GM19351 (cell line): ENCODE measurements around the gene WDFY4.

Experiments used
- ATAC-seq: cut with Tn5 transposase; IDR thresholded peaks from one replicate; pipeline ENCODE4 v1.9.1; 2021; ENCODE audit warnings: mild to moderate bottlenecking, moderate library complexity; ENCODE audit not compliant: unreplicated experiment

Gene WDFY4

DNA sequence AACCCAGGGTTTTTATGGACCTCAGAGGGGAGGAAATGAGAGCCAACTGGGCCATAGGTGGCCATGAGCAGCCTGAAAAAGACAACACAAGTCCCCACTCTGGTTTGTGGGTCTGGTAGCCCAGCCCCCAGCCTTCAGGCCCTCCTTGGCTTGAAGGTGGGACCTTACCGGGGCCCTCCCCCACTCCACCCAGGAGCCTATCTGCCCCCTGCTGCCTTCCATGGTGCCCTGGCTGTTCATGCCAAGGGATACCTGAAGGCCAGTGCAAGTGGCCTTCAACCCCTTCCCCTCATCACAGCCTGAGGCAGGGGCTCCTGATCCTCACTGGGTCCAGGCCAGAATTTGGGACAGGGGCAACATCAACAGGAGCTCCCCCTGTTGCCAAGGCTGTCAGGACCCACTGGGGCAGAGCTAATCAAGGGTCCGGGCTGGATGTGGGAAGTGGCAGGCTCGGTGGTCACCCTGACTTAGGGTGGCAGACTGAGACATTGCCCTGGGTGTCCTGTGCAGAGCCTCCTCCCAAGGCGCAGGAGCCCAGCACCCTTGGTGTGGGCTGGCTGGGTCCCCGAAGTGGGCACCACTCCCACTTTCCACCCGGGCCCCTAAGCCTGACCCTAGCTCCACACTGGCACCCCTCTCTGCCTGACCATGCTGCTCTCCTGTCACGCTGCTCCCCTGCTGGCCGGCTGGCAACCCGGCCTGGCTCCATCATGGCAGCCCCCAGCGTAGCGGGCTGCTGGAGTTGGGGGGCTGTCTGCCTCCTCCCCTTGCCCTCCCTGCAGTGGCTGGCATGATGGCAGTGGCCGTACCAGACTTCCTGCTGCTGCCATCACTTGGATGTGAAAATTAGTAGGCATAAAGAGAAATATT, 6.4 kb downstream of the WDFY4 start:
- no peak for ATAC-seq

DNA sequence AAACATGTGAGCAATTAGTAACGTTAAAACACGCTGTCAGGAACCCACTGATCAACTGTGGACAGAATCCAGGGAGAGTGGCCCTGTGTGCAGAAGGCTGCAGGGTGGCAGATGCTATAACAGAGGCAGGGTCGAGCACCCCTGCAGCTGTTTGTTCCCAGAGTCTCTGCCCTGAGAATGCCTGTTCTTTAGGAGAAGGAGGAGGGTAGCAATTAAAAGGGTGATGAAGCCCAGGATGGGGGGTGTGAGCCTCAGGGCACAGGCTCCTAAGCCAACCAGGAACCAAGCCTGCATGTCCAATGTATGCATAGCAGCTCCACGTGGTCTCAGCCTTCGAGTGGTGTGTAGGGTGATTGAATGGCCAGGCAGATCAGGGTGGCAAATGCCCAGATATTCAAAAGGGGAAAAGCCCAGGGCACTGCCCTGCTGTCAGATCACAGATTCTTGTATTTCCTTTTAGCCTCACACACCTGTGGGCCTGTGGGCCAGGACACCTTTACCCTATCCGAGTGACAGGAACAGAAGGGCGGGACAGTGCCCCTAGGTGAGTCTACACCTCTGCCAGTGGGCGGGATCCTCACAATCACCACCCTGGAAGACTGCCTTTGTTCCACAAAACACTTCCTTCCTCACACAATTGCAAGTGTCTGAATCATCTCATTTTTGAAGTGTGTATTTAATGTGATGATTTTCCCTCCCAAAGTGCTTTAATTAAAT, 7.3 kb downstream of the WDFY4 start:
- ATAC-seq, result no peak

DNA sequence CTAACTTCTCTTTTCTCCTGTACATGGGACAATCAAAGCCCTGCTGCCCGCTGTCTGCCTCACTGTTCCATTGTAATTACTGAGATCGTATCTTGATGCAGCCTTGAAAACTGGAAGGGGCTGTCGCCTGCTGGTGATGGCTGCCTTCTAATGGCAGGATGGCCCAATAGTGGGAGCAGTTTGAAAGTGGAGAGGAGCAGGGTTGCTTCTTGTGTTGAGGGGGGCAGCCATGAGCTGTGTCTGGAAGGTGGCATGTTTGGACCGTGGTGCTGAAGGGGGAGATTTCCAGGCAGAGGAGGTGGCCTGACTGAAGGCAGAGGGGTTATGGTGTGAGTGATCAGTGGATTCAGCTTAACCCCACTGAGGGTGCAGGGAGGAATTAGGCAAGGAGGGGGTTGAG, 8.1 kb downstream of the WDFY4 start:
- no peak for ATAC-seq

DNA sequence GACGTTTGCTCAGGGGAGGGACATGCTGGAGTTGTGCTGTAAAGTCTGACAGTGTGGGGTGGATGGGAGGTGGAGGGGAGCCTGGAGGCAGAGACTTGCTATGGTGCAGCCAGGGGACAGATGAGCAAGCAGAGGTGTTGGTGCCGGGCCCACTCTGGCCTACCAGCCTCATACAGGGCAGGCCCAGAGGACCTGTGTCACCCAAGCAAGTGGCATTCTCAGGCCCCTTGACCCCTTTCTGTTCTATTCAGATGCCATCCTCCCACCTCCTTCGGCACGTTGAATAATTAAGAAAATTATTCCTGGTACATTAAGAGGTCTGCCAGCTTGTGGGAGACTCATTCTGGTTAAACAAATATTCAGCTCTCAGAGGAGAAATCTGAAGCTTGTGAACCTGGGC, 8.5 kb downstream of the WDFY4 start:
- ATAC-seq, result no peak

DNA sequence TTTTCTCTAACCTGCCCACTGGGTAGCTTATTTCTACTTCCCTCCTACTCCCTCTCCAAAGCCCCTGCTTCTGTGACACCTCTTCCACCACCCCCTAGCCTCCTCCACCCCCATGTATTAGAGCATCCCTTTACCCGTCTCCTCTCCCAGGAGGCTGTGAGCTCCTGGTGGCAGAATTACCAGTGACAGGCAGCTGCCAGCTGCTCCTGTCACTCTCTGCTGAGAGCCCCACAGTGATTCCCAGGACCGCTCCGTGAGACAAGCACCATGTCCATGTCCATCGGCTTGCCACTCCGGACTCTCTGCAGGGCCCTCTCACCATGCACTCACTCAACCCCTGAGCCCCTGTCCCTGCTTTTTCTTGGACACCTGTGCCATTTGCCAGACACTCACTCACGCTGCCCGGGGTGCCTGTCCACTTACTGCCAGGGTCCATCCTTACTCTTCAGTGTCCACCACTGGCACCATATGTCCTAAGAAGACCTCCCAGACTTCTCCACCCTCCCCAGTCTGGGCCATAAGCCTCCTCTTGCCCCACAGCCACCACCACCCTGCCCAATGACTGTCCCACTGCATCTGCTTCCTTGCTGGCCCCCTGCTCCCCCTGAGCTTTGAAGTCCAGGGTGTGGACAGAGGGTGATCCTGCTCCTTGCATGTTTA, 9.8 kb downstream of the WDFY4 start:
- ATAC-seq, result no peak

DNA sequence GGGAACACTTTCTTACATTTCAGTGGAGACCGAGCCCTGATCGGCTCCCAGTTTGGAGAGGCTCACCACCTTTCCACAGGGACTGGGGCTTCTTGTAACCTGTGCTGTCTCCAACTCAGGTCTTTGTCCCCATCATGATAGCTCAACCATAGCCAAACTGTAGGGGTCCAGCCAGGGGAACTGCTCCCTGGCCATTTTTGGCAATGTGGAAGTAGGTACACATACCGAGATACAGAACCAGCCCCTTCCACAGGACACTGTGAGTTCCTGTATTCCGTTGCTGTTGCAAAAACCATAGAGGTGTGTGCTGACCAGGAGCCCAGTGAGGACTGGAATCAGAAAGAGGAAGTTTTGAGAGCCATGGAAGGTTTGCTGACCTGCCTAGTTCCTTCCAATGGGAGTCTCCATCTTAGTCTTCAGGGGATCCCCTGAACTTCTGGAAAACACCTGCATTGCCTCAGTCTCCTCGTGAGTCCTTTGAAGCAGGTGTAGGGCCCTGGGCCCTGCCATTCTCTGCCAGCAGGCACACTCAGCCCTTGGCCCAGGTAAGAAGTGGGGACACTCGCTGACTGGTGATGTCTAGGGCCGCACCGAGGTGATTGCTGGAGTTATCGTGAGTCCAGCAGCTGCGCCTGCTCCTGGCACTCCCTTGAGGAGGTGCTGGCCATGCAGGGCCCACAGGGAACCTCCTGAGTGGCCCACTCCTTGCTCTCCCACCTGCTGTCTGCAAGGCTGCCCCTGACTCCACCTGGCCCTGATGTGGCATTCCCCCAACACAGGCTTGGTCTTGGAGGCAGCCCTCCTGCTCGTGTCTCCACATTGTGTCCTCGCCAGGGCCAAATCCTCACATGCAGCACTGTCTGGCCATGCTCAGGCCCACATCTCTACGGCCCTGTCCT, 11.2 kb downstream of the WDFY4 start:
- no peak for ATAC-seq

DNA sequence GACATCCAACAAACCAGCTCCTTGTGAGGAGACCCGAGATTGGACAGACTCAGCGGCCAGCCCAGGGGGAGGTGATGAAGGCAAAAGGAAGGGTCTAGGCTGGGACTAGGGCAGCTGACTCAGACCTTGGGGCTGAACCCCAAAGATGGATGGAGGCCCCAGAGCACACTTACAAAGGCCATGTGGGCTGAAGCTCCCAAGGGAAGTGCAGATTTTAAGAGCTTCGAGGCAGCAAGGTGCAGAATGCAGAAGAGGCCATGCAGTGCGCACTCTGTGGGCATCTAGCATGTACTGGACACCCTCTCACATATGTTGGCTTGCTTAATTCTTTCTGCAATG, 11.8 kb downstream of the WDFY4 start:
- ATAC-seq, result no peak

DNA sequence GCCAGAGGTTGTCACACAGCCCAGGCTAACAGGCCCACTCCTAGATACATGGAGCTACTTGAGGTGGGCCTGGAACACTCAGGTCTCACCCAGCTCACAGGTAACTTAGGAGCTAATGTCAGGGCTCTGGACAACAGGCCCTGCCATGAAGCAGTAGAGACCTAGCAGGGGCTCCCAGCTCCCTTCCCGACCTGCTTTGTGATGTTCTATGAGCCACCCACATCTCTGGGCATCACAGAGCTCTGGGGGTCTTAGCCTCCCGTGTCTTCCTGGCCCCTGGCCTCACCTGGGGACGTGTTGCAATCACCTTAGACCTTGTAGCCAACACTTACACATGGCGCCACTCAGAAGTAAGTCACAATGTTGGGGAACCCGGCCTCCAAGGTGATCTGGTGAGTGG, 12.4 kb downstream of the WDFY4 start:
- ATAC-seq, result no peak

DNA sequence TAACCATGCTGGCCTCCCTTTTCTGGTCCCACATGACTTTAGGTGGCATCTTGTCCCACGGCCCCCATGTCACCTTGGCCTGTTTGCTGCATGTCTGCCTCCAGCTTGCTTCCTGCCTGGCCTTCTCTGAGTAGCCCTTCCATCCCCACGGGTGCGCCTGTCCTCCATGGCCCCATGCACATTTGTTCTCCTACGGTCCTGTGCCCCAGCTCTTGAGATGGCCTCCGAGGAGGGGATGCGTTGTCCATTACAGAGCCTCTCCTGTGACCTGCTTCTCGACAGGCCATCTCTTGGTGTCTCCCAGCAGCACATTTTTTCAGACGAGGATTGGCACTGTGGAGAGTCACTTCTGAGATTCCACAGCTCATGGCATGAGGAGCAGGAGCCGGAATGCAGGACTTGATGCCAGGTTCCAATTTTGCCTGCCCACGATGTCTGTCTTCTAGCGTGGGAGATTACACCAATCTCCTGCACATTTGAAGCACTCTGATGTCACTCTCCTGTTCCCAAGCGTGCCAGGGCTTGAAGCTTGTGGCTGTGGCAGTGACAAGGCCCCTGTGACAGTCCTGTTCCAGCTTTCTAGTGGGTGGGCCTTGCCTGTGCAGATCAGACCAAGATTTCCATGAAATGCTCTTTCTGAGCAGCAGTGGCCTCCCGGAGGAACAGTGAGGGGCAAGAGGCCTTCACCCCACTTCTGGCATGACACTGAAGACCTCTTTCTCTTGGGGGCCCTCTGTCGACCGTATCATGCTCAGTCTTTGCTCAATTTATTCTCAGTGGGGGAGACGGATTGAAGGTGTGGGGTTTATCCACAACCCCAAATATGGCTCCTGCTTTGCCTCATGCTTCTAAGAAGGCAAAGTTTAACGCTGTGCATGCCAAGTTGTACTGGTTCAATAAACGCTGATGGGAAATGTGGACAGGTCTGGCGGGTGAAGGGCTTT, 13.4 kb downstream of the WDFY4 start:
- ATAC-seq, result no peak

DNA sequence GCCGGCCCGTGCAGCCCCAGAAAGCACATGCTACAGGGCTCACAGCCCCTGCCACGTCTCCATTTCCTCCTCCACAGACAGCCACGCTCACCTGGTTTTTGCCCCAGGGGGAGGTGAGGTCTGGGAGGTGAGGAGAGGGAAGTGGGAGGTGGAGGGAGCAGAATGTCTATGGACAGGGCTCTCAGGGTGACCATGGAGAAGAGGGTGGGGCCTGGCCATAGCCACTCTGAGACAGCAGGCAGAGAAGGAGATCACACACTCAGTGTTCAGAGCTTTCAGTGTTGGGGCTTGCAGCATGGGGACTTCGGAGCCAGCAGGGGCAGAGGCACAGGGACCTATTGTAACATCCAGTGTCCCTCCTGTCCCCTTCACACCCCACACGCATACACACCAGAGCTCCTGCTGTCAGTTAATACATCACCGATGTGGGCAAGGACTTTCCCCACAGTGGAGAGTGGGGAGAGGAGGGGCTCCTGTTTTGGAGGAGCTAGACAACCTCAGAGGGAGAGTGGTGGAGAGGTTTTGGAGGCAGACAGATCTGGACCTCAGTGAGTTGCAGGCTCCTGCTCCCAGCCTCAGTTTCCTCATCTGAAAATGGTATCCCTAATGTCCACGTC, 14.4 kb downstream of the WDFY4 start:
- no peak for ATAC-seq

DNA sequence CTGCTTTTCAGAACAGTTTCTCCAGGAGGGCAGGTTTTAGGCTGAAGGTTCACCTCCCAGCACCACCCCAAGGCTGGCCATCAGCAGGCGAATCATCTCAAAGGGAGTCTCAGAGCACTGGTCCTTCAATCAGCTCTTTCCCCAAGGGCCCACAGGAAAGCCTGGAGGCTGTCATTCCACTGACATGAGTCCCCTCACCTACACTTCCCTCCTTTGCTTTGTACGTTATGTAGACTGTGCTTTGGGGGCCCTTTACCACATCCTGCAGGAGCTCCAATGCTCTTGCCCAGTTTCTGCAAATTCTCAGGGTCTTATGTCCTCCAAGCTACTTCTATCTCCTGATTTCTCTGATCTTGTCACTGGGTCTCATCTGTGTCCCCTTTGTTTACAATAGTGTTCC, 15.4 kb downstream of the WDFY4 start:
- no peak for ATAC-seq

DNA sequence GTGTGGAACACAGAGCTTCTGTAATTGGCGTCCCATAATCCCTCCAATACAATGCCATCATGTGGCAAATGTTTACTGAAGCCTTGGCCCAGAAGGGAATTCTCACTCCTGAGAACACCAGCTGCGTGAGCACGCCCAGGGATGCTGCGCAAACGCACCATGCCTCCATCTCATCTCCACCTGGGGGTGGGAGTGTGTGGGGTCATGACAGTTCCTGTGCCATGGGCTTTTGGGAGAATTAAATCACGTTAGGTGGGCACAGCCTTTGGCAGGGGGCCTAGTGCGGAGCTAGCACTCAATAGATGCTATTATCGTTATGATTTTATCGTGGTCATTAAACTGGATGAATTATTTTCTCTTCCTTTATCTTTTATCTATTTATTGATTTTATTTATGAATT, 15.8 kb downstream of the WDFY4 start:
- no peak for ATAC-seq

DNA sequence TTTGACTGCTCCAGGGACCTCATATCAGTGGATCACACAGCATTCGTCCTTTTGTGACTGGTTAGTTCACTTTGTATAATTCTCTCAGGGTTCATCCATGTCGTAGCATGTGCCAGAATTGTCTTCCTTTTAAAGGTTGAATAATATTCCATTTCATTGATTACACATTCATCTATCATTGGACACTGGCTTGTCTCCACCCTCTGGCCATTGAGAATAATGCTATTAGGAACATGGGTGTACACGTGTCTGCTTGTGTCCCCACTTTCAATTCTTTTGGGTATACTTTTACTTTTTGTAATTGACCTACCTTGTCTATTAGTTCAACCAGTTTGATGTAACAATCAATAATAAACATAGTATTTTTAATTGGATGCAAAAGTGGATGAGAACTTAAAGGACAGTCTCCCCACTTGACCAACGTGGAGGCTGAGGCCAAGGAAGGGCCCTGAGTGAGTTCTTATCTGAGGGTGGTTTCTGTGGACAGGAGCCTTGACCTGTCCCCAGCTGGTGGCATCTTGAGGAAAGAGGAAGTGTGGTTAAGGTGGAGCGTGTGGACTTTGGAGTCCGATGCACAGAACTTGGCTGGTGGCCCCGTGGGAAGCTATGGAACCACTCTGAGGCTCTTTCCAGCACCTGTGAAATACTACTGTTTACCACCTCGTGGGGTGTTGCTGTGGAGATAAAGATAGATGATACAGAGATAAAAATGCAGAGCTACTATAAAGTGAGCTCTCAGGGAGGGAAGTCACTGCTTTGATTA, 16.6 kb downstream of the WDFY4 start:
- no peak for ATAC-seq

DNA sequence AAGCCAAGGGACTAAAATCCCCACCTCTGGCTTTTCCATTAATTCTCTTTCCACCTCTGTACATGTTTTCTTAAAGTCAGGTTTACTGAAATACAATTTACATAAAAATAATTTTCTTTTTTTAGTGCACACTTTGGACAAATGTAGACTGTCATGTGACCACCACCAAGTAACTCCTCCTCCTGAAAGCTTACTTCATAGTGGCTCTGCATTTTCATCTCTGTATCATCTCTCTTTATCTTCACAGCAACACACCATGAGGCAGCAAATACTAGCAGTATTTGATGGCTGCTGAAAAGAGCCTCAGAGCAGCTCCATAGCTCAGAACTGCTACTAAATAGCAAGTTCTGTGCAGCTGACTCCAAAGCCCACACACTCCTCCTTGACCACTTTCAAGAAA, 17.3 kb downstream of the WDFY4 start:
- no peak for ATAC-seq

DNA sequence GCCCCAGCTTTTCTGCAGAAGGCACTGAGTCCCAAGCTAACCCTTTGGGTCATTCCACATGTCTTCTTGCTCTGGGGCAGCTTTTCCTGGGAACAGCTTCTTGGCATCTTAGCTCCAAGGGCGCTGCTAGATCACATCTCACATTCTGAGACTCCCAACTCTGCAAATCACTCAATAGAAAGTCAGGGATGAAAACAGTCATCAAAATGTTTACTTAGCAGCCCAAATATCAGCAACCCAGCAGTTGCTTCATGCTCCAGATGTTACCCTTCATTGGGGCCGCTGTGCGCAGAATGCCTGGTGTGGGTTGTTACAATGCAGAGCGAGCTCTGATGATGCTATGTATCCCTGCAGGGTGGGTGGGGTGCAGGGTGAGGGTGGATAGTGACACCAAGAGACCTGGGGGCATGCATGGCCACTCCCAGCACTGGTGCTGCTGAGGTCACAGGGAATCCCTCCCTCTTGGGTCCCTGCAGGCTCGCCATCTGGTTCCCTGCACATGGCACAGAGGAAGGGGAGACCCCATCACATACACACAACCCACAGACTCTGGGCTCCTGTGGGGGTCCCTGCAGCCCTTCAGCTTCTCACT, 19.0 kb downstream of the WDFY4 start:
- ATAC-seq, result no peak

DNA sequence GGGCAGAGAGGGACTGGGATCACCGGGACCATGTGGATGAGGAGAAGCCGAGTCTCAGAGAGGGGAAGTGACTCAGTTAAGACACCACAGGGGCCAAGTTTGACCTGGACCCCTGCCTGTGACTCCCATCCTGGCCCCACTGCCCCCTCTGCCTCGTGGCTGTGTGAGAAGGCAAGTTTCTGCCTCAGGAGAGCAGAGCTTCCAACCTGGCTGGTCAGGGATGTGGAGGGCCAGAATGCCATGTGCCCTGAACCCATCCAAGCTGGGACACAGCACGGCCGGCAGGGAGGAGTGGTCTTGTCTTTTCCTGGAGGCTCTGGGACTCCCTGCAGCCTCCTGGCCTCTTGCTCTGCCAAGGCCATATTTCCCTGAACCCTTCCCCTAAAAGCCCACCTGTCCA, 19.5 kb downstream of the WDFY4 start:
- no peak for ATAC-seq

DNA sequence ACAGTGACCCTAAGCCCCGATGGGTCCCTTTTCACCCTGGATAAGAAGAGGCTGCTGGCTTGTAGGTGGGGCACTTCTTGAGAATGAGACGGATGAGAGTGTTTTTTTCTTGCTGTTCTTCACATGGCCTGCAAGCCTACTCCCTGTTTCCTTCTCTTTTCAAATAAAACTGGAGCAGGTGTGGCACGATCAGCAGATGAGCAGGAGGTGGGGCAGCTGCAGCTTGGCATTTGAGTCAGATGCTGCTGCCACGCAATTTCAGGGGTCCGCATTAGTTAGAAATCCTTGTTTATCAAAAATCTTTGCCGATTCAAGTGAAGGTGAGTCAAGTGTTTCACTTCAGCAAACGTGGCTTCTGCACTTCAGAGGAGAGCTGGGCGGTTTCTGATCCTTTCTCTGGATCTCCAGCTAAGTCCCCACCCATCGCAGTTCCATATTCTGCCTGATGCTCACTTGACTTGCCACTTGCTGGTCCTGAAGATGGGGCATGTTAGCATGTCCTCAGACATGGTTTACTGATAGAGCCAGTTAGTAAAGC, 20.8 kb downstream of the WDFY4 start:
- no peak for ATAC-seq

DNA sequence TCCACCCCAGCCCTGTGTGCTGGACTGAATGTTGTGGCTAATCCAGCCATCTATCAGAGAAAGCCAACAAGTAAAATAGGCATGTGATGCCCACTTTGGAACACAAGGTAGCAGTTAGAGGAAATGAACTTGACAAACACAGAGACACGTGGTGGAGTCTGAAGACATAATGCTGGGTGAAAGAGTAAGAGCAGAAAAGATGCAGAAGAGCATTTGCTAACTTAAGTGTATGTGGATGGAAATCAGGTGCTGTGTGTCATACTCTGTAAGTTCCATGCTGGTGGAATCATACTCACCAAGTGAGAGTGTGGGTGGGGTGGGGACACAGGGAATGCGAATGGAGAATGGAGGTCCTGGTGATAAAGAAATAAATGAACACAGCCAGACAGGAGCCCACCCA, 22.8 kb downstream of the WDFY4 start:
- no peak for ATAC-seq
